Activated CD4-positive, alpha-beta T cell treated with anti-CD3 and anti-CD28 coated beads, Interleukin-2, amount 10 ng/mL, durations not matched to agents 7 days and 5 days (primary cell): ENCODE data around the gene COMMD3. TPM values are rescaled to one million over a fixed set of nuclear protein-coding genes. Genes with fewer than 3 reads are reported as not detected.

Experiments
- CTCF ChIA-PET: fragments of 350-600 bp; sonication (Branson Sonifier 250); formaldehyde crosslinking; loops from one replicate; lab custom pipeline; 2021; ENCODE audit warnings: antibody characterized with exemption; lab: Charles Lee
- POLR2A ChIA-PET: fragments of 350-600 bp; sonication (Branson Sonifier 250); formaldehyde crosslinking; loops from one replicate; lab custom pipeline; 2021; ENCODE audit warnings: antibody characterized with exemption; lab: Charles Lee
- DNase-seq: peaks from one replicate; pipeline ENCODE4 v3.0.0-alpha.2; 2020
- H3K27ac Mint-ChIP-seq: one replicate; pipeline ENCODE4 v1.8.0; 2021; ENCODE audit warnings: mild to moderate bottlenecking, moderate library complexity, mixed read lengths
- H3K27me3 Mint-ChIP-seq: one replicate; pipeline ENCODE4 v1.8.0; 2021; ENCODE audit warnings: mixed read lengths
- H3K36me3 Mint-ChIP-seq: one replicate; pipeline ENCODE4 v1.8.0; 2021; ENCODE audit warnings: low read depth, mixed read lengths
- H3K4me1 Mint-ChIP-seq: one replicate; pipeline ENCODE4 v1.8.0; 2021; ENCODE audit warnings: mixed read lengths
- H3K4me3 Mint-ChIP-seq: one replicate; pipeline ENCODE4 v1.8.0; 2021; ENCODE audit warnings: mild to moderate bottlenecking, moderate library complexity, mixed read lengths
- H3K9me3 Mint-ChIP-seq: one replicate; pipeline ENCODE4 v1.8.0; 2021; ENCODE audit warnings: mixed read lengths
- total RNA-seq, 2 experiments: library from RNA; stranded (reverse); gene quantifications; one replicate each; pipeline ENCODE4 v1.2.3, GENCODE V29; 2021

The COMMD3 gene
- total RNA-seq: 10 to 100 TPM; 58.9 to 68.8 TPM

GRCh38 chr10:22316286-22317075, at the start of gene COMMD3:
Gene COMMD3 (plus strand): TSS chr10:22316388. CDS start chr10:22316418, 30 bp downstream.
- POLR2A ChIA-PET: interaction anchor here (0.6 to 1.1 kb wide), 3 partner anchors 64 to 120 kb away, joined by 3 to 5 read pairs (median 4); no protein-coding TSS in a partner anchor
- peaks cover 43% of the 10 kb centered on the region for H3K4me1 Mint-ChIP-seq
- CTCF ChIA-PET: interaction anchor here (0.9 to 1.2 kb wide), 5 partner anchors 10 to 306 kb away, joined by 3 to 5 read pairs (median 3); no protein-coding TSS in a partner anchor
- no peaks in the 10 kb centered on the region for H3K9me3 Mint-ChIP-seq
- H3K27me3 Mint-ChIP-seq: peaks cover 12% of the 10 kb centered on the region
- H3K36me3 Mint-ChIP-seq: peaks cover 11% of the 10 kb centered on the region
- peak within 1 kb of the TSS; percentile 98 for H3K27ac Mint-ChIP-seq
- H3K4me3 Mint-ChIP-seq: peak within 1 kb of the TSS; percentile 93
- DNase-seq: peak; percentile 81

GRCh38 chr10:22268503-22268902, 47.7 kb upstream of the COMMD3 start:
- no peak for DNase-seq
- POLR2A ChIA-PET: no interaction called here
- H3K9me3 Mint-ChIP-seq: no peaks in the 10 kb centered on the region
- H3K27ac Mint-ChIP-seq: no peak overlapping the region
- CTCF ChIA-PET: no interaction called here
- H3K36me3 Mint-ChIP-seq: no peaks in the 10 kb centered on the region
- no peak overlapping the region for H3K4me3 Mint-ChIP-seq
- peaks cover 9% of the 10 kb centered on the region for H3K27me3 Mint-ChIP-seq
- H3K4me1 Mint-ChIP-seq: no peaks in the 10 kb centered on the region

- no peaks in the 10 kb centered on the region for H3K4me1 Mint-ChIP-seq
- H3K9me3 Mint-ChIP-seq: no peaks in the 10 kb centered on the region
- H3K4me3 Mint-ChIP-seq: no peak overlapping the region
- POLR2A ChIA-PET: no interaction called here
- no peaks in the 10 kb centered on the region for H3K27me3 Mint-ChIP-seq
- CTCF ChIA-PET: interaction anchor here (1.1 kb wide), 1 partner anchor 50 kb away, joined by 6 read pairs; no protein-coding TSS in a partner anchor
- no peaks in the 10 kb centered on the region for H3K36me3 Mint-ChIP-seq
- DNase-seq: no peak
- H3K27ac Mint-ChIP-seq: no peak overlapping the region
Measured at GRCh38 chr10:22271786-22272185, 44.4 kb upstream of the COMMD3 start.

GRCh38 chr10:22278441-22278782, 37.8 kb upstream of the COMMD3 start:
- CTCF ChIA-PET: no interaction called here
- Mint-ChIP-seq H3K4me3 (no peak overlapping the region), H3K27me3 (peaks cover 15% of the 10 kb centered on the region), H3K27ac (no peak overlapping the region), H3K4me1 (no peaks in the 10 kb centered on the region), H3K36me3 (no peaks in the 10 kb centered on the region), H3K9me3 (no peaks in the 10 kb centered on the region)
- POLR2A ChIA-PET: no interaction called here
- no peak for DNase-seq

- no peaks in the 10 kb centered on the region for H3K4me1 Mint-ChIP-seq
- POLR2A ChIA-PET: no interaction called here
- H3K27ac Mint-ChIP-seq: no peak overlapping the region
- H3K36me3 Mint-ChIP-seq: no peaks in the 10 kb centered on the region
- no peak overlapping the region for H3K4me3 Mint-ChIP-seq
- H3K27me3 Mint-ChIP-seq: peaks cover 17% of the 10 kb centered on the region
- H3K9me3 Mint-ChIP-seq: no peaks in the 10 kb centered on the region
- no peak for DNase-seq
- CTCF ChIA-PET: interaction anchor here (1.3 kb wide), 1 partner anchor 16 kb away, joined by 4 read pairs; no protein-coding TSS in a partner anchor
Measured at GRCh38 chr10:22280078-22280477, 36.1 kb upstream of the COMMD3 start.

- Mint-ChIP-seq H3K9me3 (peaks cover 2% of the 10 kb centered on the region), H3K4me3 (no peak overlapping the region), H3K27me3 (peaks cover 7% of the 10 kb centered on the region), H3K27ac (no peak overlapping the region), H3K4me1 (no peaks in the 10 kb centered on the region), H3K36me3 (no peaks in the 10 kb centered on the region)
- ChIA-PET POLR2A (no interaction called here), CTCF (interaction anchor here (0.6 kb wide), 1 partner anchor 92 kb away, joined by 3 read pairs; no protein-coding TSS in a partner anchor)
- DNase-seq: no peak
Measured at GRCh38 chr10:22285130-22285529, 31.1 kb upstream of the COMMD3 start.

- Mint-ChIP-seq H3K27me3 (peaks cover 4% of the 10 kb centered on the region), H3K4me1 (no peaks in the 10 kb centered on the region), H3K36me3 (no peaks in the 10 kb centered on the region), H3K4me3 (no peak overlapping the region), H3K9me3 (peaks cover 2% of the 10 kb centered on the region), H3K27ac (no peak overlapping the region)
- POLR2A ChIA-PET: no interaction called here
- CTCF ChIA-PET: interaction anchor here (1.0 kb wide), 1 partner anchor 22 kb away, joined by 4 read pairs; the partner anchor contains the start of gene COMMD3
- no peak for DNase-seq
Measured at GRCh38 chr10:22293747-22294404, 22.3 kb upstream of the COMMD3 start.

- H3K27me3 Mint-ChIP-seq: peaks cover 4% of the 10 kb centered on the region
Measured at GRCh38 chr10:22294694-22295093, 21.5 kb upstream of the COMMD3 start.

GRCh38 chr10:22301193-22301592, 15.0 kb upstream of the COMMD3 start:
- H3K27me3 Mint-ChIP-seq: no peaks in the 10 kb centered on the region
- H3K36me3 Mint-ChIP-seq: no peaks in the 10 kb centered on the region
- no peak for DNase-seq
- H3K4me3 Mint-ChIP-seq: no peak overlapping the region
- CTCF ChIA-PET: no interaction called here
- H3K27ac Mint-ChIP-seq: no peak overlapping the region
- H3K4me1 Mint-ChIP-seq: no peaks in the 10 kb centered on the region
- POLR2A ChIA-PET: no interaction called here
- H3K9me3 Mint-ChIP-seq: no peaks in the 10 kb centered on the region

More at GRCh38 chr10:22294694-22295093, 21.5 kb upstream of the COMMD3 start:
- no peaks in the 10 kb centered on the region for H3K4me1 Mint-ChIP-seq
- no peaks in the 10 kb centered on the region for H3K36me3 Mint-ChIP-seq
- H3K9me3 Mint-ChIP-seq: no peaks in the 10 kb centered on the region
- H3K4me3 Mint-ChIP-seq: no peak overlapping the region
- no peak overlapping the region for H3K27ac Mint-ChIP-seq
- ChIA-PET CTCF (interaction anchor here (1.3 kb wide), 1 partner anchor 25 kb away, joined by 3 read pairs; no protein-coding TSS in a partner anchor), POLR2A (no interaction called here)
- DNase-seq: no peak

- CTCF ChIA-PET: interaction anchor here (1.0 kb wide), 1 partner anchor 31 kb away, joined by 3 read pairs; no protein-coding TSS in a partner anchor
- no peak overlapping the region for H3K27ac Mint-ChIP-seq
- no peaks in the 10 kb centered on the region for H3K4me1 Mint-ChIP-seq
- no peak for DNase-seq
- H3K27me3 Mint-ChIP-seq: no peaks in the 10 kb centered on the region
- POLR2A ChIA-PET: no interaction called here
- H3K4me3 Mint-ChIP-seq: no peak overlapping the region
- no peaks in the 10 kb centered on the region for H3K36me3 Mint-ChIP-seq
- no peaks in the 10 kb centered on the region for H3K9me3 Mint-ChIP-seq
Measured at GRCh38 chr10:22303461-22303860, 12.7 kb upstream of the COMMD3 start.

GRCh38 chr10:22305721-22306120, 10.5 kb upstream of the COMMD3 start:
- peaks cover 4% of the 10 kb centered on the region for H3K4me1 Mint-ChIP-seq
- H3K36me3 Mint-ChIP-seq: no peaks in the 10 kb centered on the region
- no peak overlapping the region for H3K4me3 Mint-ChIP-seq
- no peak for DNase-seq
- ChIA-PET POLR2A (no interaction called here), CTCF (interaction anchor here (0.6 to 1.8 kb wide), 3 partner anchors 9 to 29 kb away, joined by 3 to 4 read pairs (median 3); partner anchors contain the start of gene COMMD3)
- H3K27me3 Mint-ChIP-seq: no peaks in the 10 kb centered on the region
- no peaks in the 10 kb centered on the region for H3K9me3 Mint-ChIP-seq
- no peak overlapping the region for H3K27ac Mint-ChIP-seq

GRCh38 chr10:22308390-22308789, 7.8 kb upstream of the COMMD3 start:
- ChIA-PET CTCF (interaction anchor here (0.6 kb wide), 1 partner anchor 69 kb away, joined by 3 read pairs; no protein-coding TSS in a partner anchor), POLR2A (interaction anchor here (0.7 kb wide), 1 partner anchor 80 kb away, joined by 3 read pairs; no protein-coding TSS in a partner anchor)
- H3K4me3 Mint-ChIP-seq: no peak overlapping the region
- H3K27me3 Mint-ChIP-seq: no peaks in the 10 kb centered on the region
- no peaks in the 10 kb centered on the region for H3K9me3 Mint-ChIP-seq
- H3K27ac Mint-ChIP-seq: no peak overlapping the region
- peaks cover 4% of the 10 kb centered on the region for H3K4me1 Mint-ChIP-seq
- H3K36me3 Mint-ChIP-seq: no peaks in the 10 kb centered on the region
- DNase-seq: peak; percentile 38
